ENCODE measurements around the gene CALU.

GRCh38 chr7:128710481-128710880, 28.7 kb upstream of the CALU start:
- TF ChIP-seq CTCF (conservative IDR thresholded peaks at IDR 0.05; ENCODE audit: low read depth, low read length): no peak
- TF ChIP-seq EZH2 (IDR thresholded peaks at IDR 0.05; ENCODE audit: low read length, unreplicated experiment): no peak

Measured in PC-3 (cell line).